RCC 7860 (cell line): ENCODE results near the gene KRTAP20-1.

Experiments used
- DNase-seq: peaks from one replicate; pipeline ENCODE4 v3.0.0-alpha.2; 2015; ENCODE audit warnings: low spot score
- FAIRE-seq: peaks from 2 replicates; lab custom pipeline; 2012; peaks lifted over from hg19 to GRCh38; lab: Jason Lieb, UNC

Gene KRTAP20-1

DNA sequence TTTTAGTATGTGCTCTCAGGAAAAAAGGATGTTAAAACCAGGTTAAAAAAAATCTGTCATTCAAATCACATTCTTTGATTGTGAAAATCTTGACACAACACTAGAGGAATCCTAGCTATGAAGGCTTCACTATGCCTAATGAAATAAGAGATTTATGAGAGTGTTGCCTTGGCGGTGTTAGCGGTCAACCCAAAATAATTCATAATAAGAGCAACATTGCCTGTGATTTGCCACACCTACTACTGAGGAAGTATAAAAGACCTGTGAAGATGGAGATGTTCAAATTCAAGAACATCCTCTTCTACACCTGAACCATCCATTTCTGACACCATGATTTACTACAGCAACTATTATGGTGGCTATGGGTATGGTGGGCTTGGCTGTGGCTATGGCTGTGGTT lies at the start of gene KRTAP20-1:
Gene KRTAP20-1, plus strand, starts transcription at position 301 of the 400 bp plus-strand sequence. Its CDS starts 30 bp downstream, at position 331.
- no peak for DNase-seq
- no peak for FAIRE-seq

DNA sequence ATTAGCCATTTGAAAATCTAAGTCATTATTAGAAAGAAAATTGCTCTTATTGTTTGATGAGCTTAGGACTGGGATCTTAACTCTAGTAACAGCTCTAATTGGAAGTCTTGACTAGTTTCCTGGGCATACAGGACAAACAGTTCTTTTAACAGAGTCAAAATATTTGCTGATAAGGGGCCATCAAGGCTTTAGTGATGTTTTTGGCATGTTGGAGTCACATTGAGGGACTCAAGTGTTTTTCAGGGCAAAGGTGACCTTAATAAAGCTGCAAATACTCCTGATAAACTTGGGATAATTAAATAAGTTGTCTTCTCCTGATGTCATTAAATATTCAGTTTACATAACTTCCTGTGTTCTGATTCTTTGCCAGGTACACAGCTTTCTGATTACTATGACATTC lies 48.6 kb upstream of the KRTAP20-1 start:
- DNase-seq = no peak
- FAIRE-seq = no peak

GRCh38 chr21:30577766-30578165 lies 38.5 kb upstream of the KRTAP20-1 start:
- no peak for DNase-seq
- FAIRE-seq = no peak

- no peak for FAIRE-seq
- DNase-seq = no peak
These were observed 36.9 kb upstream of the KRTAP20-1 start for GRCh38 chr21:30579346-30579745.

DNA sequence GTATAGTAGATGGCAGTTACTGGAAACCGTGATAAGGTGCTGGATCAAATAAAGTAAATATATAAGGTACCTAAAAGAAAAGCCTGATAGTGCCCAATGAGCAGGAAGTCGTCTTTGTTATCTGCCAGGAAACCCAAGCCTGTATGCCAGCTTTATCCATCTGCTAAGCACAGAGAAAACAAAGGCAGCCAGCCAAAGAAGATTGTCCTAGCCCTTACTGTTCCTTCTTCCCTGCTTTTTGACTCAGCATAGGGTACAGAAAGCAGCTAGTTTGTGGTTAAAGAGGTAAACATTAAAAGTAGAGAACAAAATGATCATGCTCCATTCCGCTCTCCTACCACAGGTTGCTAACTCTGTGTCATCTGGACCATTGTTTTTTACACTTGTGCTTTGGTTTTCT lies 36.1 kb upstream of the KRTAP20-1 start:
- no peak for DNase-seq
- no peak for FAIRE-seq

- FAIRE-seq (no peak), DNase-seq (no peak)
These were observed 33.4 kb upstream of the KRTAP20-1 start for GRCh38 chr21:30582870-30583269.

DNA sequence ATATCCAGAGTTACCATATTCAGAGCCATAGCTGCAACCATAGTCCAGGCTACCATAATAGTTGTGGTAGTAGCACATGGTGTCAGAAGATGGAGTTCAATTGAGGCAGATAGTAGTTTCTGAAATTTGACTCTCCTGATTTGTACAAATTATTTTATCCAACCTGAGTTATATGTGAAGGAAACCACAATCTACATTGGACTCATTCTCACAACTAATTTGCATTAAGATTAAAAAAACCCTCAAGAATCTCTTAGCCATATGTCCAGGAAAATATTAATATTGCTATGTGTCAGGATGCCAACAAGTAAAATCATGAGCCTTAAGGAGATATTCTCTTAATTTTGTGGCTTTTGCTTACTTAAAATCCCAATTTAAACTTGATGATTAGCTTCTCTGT lies 25.9 kb upstream of the KRTAP20-1 start, which contains the start of gene KRTAP22-2:
Gene KRTAP22-2, minus strand, starts transcription at position 101 of the 400 bp plus-strand sequence.
- DNase-seq (no peak), FAIRE-seq (no peak)

DNA sequence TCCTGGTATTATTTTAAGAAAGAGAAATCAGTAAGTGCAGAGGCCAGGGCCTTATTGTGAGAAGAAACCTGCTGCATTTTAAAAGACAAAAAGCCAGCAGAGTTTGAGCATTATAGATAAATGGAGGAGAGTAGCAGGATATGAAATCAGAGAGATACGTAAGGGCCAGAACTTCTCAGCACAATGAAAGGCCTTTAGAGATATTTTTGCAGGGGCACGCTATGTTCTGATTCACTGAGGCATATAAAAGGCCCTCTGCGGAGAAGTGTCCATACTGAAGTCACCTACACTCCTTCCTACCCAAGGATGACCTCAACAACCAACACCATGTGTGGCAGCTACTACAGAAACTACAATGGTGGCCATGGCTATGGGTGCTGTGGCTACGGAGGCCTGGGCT lies 24.1 kb upstream of the KRTAP20-1 start, which contains the start of gene KRTAP6-3:
Gene KRTAP6-3, plus strand, starts transcription at position 301 of the 400 bp plus-strand sequence. Its CDS starts 6 bp downstream, at position 307.
- FAIRE-seq (no peak), DNase-seq (no peak)

DNA sequence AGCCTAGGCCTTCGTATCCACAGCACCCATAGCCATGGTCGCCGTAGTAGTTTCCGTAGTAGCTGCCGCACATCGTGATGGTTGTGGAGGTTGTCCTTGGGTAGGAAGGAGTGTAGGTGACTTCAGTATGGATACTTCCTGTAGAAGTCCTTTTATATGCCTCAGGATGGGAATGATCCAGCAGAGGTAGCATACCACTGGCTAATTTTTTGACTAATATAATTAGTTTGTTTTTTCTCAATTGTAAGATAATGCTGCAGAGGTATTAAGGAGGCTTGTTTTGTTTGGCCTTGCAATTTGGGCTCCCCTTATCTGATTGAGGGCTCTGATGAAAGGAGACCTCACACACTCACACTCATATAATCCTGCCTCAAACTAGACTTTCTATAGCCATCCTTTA lies 17.4 kb upstream of the KRTAP20-1 start, which contains the start of gene KRTAP6-2:
Gene KRTAP6-2, minus strand, starts transcription at position 101 of the 400 bp plus-strand sequence. Its CDS starts 28 bp downstream, at position 73.
- DNase-seq = no peak
- FAIRE-seq = no peak

DNA sequence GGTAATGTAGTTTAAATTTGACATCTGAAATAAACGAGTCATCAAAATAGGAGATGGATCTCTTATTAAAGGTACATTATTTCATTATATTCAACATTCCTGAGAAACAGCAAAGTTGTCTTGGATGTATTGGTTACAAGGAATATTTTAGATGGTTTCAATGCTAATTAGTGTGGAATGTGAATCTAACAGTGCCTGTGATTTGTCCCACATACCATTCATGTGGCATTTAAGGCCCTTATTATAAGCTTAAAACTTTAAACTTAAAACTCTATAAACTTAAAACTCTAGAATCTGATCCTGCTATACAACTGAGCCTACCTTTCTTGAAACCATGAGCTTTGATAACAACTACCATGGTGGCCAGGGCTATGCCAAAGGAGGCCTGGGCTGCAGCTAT lies 15.4 kb upstream of the KRTAP20-1 start, which contains the start of gene KRTAP22-1:
Gene KRTAP22-1, plus strand, starts transcription at position 301 of the 400 bp plus-strand sequence.
- FAIRE-seq = no peak
- DNase-seq = no peak

- no peak for DNase-seq
- FAIRE-seq = no peak
These were observed 10.3 kb upstream of the KRTAP20-1 start for GRCh38 chr21:30605968-30606367.

DNA sequence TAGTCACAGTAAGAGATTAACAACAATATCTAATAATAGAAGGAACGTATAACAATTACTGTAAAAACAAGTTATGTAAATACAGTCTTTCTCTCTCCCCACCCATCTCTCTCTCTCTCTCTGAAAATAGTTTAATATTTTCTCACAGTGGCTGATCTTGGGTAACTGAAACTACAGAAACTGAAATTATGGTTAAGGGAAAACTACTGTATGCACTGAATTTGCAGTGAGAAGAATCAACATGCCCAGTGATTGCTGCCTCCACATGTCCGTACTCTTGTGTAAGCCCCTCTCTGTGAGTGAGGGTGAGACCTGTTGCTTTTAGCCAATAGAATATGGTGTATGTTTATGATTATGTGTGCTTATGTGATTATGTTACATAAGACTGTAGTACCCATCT lies 4.1 kb upstream of the KRTAP20-1 start:
- DNase-seq = no peak
- no peak for FAIRE-seq

DNA sequence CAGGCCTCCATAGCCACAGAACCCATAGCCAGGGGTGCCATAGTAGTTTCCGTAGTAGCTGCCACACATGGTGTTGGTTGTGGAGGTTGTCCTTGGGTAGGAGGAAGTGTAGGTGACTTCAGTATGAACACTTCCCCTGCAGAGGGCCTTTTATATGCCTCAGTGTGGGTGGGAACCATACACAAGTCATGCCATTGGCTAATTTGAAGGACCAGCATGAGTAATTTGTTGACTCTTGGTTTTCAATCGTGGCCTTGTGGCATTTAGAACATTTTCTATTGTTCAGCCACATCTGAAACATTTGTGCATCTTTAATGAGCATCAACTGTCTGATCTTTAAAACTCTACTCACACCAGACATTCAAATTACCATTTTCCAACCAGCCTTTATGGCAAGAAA lies 2.4 kb upstream of the KRTAP20-1 start, which contains the start of gene KRTAP6-1:
Gene KRTAP6-1, minus strand, starts transcription at position 95 of the 400 bp plus-strand sequence. Its CDS starts 26 bp downstream, at position 69.
- FAIRE-seq (no peak), DNase-seq (no peak)

DNA sequence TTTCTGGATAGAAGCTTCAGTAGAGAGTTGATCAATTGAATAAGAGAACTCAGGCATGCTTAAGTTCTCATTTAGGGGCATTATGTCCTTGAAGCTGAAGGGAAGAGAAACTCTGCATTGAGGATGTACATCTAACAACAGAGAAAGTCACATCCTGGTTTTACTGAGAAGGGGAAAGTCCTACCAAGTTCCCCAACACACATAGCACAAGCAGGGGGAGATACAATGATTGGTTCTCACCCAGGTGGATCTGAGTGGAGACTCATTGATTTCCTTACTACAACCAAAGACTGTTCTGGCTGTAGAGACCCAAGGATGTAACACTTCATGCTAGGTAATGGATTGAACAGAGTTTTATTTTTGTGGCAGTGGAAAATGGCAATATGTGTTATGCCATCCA lies 1.0 kb upstream of the KRTAP20-1 start:
- DNase-seq = no peak
- no peak for FAIRE-seq

DNA sequence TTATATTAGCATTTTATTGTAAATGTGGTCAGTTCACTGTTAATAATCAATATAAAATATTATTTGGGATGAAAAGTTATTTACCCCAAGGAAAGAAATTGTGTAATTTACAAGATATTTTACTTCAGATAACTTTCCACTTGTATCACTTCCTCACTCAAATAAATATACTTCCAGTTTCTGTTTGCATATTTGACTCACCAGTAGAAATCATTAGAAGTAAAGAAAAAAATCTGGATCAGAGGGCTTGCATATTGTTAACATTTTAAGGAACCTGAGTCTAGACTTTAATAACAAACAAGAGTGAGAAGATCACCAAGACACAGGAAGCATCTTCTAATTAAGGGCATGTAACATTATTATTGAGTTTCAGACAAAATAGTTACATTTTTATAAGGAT lies 3.9 kb downstream of the KRTAP20-1 start:
- FAIRE-seq (no peak), DNase-seq (no peak)

DNA sequence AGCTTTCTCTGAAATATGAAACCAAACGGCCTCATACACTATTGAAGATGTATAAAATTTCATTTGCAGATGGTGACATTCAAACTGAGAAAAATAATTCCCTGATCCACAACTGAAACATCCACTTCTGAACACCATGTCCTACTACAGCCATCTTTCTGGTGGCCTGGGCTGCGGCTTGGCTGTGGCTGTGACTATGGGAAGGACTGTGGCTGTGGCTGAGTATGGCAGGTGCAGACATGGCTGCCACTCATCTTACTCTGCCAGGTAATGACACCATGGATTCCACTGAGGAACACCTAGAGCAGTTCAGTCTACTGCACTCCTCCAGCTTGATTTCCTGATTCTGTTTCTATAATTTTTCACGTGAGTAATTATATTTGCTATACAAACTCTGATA lies 4.3 kb downstream of the KRTAP20-1 start, which contains the start of gene KRTAP20-4:
Gene KRTAP20-4, plus strand, starts transcription at position 106 of the 400 bp plus-strand sequence.
- FAIRE-seq = no peak

DNA sequence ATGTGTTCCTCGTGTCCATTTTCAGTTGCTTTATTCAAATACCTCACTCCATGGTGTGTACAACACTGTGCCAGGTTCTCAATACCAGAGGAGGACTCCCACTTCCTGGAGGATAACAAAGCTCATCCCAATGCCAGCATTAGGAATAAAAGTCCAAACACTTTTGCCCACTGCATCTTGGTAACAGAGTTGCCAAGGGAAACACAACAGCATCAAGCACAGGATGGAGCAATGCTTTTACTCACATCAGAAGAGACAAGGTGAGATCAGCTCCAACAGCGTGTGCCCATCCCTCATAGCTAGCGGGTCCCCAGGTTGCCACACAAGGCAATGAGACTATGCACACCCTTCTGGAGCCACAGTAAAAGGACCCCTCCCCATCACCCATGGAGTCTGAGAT lies 7.1 kb downstream of the KRTAP20-1 start:
- DNase-seq = no peak
- no peak for FAIRE-seq

More for the DNA sequence above, 4.3 kb downstream of the KRTAP20-1 start, which contains the start of gene KRTAP20-4:
- no peak for DNase-seq

DNA sequence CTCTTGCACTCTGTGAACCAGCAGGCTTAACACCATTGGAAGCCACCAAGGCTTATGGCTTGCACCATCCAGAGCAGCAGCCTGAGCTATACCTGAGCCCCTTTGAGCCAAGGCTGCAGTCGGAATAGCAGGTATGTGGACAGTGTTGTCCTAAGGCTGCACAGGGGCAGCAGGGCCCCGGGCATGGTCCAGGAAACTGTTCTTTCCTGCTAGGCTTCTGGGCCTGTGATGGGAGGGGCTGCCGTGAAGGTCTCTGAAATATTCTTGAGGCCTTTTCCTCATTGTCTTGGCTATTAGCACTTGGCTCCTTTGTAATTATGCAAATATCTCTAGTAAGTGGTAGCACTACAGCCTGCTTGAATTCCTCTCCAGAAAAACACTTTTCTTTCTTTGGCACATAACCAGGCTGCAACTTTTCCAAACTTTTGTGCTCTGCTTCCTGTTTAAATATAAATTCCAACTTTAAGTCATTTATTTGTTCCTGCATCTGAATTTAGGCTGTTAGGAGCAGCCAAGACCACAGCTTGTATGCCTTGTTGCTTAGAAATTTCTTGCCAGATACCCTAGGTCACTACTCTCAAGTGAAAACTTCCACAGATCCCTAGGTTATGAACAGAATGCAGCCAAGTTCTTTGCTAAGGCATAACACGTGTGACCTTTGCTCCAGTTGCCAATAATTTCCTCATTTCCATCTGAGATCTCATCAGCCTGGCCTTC lies 9.4 kb downstream of the KRTAP20-1 start:
- FAIRE-seq (no peak), DNase-seq (no peak)

DNA sequence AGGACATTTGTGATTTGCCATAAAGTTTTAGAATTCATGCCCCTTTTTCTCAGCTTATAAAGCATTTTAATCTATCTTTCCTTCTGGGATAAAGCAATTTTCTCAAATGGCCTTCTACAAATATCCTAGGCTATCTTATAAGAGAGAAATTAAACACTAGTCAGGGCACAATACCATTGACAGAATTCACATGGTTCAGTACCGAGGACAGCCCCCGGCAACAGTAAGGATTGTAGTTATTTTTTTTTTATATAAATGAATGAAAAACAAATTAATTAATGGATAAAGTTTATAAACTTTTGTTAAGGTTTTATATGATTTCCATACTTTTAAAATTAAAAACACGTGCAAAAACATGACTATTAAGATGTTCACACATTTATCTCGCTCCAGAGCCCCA lies 11.9 kb downstream of the KRTAP20-1 start:
- FAIRE-seq (no peak), DNase-seq (no peak)

DNA sequence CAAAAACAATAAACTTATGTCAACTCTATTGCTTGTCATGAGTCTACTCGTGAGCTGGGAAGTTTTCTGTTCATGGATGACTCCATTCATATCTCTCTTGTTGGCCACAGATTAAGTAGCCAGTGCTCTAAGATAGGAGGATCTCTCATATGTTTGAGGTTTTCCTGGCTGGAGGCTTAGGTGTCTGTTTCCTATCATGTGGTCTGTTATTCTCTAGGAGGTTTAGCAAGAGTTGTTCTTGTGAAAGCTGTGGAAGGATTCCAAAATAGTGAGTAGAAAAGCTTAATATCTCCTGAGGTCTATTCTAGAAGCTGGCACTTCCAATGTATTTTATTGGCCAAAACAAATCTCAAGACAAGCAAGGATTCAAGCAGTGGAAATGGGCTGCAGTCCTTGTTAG lies 13.0 kb downstream of the KRTAP20-1 start:
- FAIRE-seq (no peak), DNase-seq (no peak)

- FAIRE-seq (no peak), DNase-seq (no peak)
These were observed 18.7 kb downstream of the KRTAP20-1 start, which contains the start of gene KRTAP20-2 for GRCh38 chr21:30634906-30635305. TSS of gene KRTAP20-2 (plus strand) at chr21:30635206. CDS start at chr21:30635264, 58 bp downstream.

- DNase-seq (no peak), FAIRE-seq (no peak)
These were observed 22.5 kb downstream of the KRTAP20-1 start for GRCh38 chr21:30638686-30639085.
